AG04450 (cell line): ENCODE measurements around the gene SEMA3C. TPM values are rescaled to one million over a fixed set of nuclear protein-coding genes. Genes with fewer than 3 reads are reported as not detected.

ENCODE experiments used
- CTCF ChIA-PET: fragments of 300-600, 350-600 bp; formaldehyde crosslinking; extraction: SDS; loops from one replicate; lab custom pipeline; 2022; ENCODE audit warnings: antibody characterized with exemption, inconsistent platforms; lab: Charles Lee
- POLR2A ChIA-PET: fragments of 350-600 bp; formaldehyde crosslinking; extraction: SDS; loops from one replicate; lab custom pipeline; 2021; ENCODE audit warnings: antibody characterized with exemption, inconsistent platforms; lab: Yijun Ruan, JAX
- DNase-seq: peaks from one replicate; pipeline ENCODE4 v3.0.0-alpha.2; 2011; ENCODE audit warnings: low read depth, low spot score
- H3K27ac ChIP-seq: one replicate; pipeline ENCODE4 v1.5.1; 2012; ENCODE audit warnings: low read depth, low read length, control low read depth
- H3K27me3 ChIP-seq: one replicate; pipeline ENCODE4 v1.6.0; 2012; ENCODE audit warnings: low read length; ENCODE audit not compliant: control insufficient read depth, insufficient read depth
- H3K4me3 ChIP-seq: 2 replicates; pipeline ENCODE4 v1.5.1; 2011; ENCODE audit warnings: mild to moderate bottlenecking, low read depth, low read length, control low read depth
- H3K9me3 ChIP-seq: 2 replicates; pipeline ENCODE4 v1.5.1; 2012; ENCODE audit warnings: low read length; ENCODE audit not compliant: control insufficient read depth, insufficient read depth
- CTCF ChIP-seq: IDR thresholded peaks from 2 replicates; pipeline ENCODE4 v1.5.1; 2011; ENCODE audit warnings: low read depth, low read length, control low read depth, inconsistent platforms
- polyA plus RNA-seq: library from polyadenylated mRNA; depleted of rRNA; stranded (reverse); fragments of >200 nt; gene quantifications from 2 replicates; pipeline ENCODE4 v1.2.3, GENCODE V29; 2011

The SEMA3C gene
- polyA plus RNA-seq, 1 experiment = 39.9 TPM

GRCh38 chr7:80740778-80741545 is 177.9 kb downstream of the SEMA3C start:
- no peak for DNase-seq

GRCh38 chr7:80736371-80737125 is 182.3 kb downstream of the SEMA3C start:
- Histone ChIP-seq H3K27ac (no peak overlapping the region), H3K27me3 (no peaks in the 10 kb centered on the region), H3K4me3 (no peak overlapping the region), H3K9me3 (no peaks in the 10 kb centered on the region)
- DNase-seq = no peak
- ChIA-PET POLR2A (no interaction called here), CTCF (no interaction called here)
- no peak for TF ChIP-seq CTCF

More at GRCh38 chr7:80740778-80741545, 177.9 kb downstream of the SEMA3C start:
- ChIA-PET CTCF (interaction anchor here (1.2 kb wide), 1 partner anchor 729 kb away, joined by 3 read pairs; no protein-coding TSS in a partner anchor), POLR2A (interaction anchor here (0.6 to 1.4 kb wide), 4 partner anchors 18 to 178 kb away, joined by 3 to 6 read pairs (median 5); partner anchors contain the start of gene SEMA3C)
- Histone ChIP-seq H3K4me3 (no peak overlapping the region), H3K27me3 (no peaks in the 10 kb centered on the region), H3K9me3 (no peaks in the 10 kb centered on the region), H3K27ac (no peak overlapping the region)
- no peak for TF ChIP-seq CTCF

GRCh38 chr7:80735330-80735729 is 183.5 kb downstream of the SEMA3C start:
- DNase-seq = no peak
- Histone ChIP-seq H3K9me3 (no peaks in the 10 kb centered on the region), H3K27ac (no peak overlapping the region), H3K27me3 (no peaks in the 10 kb centered on the region), H3K4me3 (no peak overlapping the region)
- ChIA-PET CTCF (no interaction called here), POLR2A (no interaction called here)
- TF ChIP-seq CTCF = no peak

- TF ChIP-seq CTCF = no peak
- ChIA-PET CTCF (no interaction called here), POLR2A (no interaction called here)
- DNase-seq = no peak
- no peak overlapping the region for H3K4me3 ChIP-seq
- H3K27me3 ChIP-seq = no peaks in the 10 kb centered on the region
- no peaks in the 10 kb centered on the region for H3K9me3 ChIP-seq
- no peak overlapping the region for H3K27ac ChIP-seq
These were observed 184.8 kb downstream of the SEMA3C start for GRCh38 chr7:80734011-80734410.

GRCh38 chr7:80733333-80733915 is 185.4 kb downstream of the SEMA3C start:
- DNase-seq = no peak
- TF ChIP-seq CTCF = no peak
- ChIA-PET CTCF (no interaction called here), POLR2A (no interaction called here)
- no peaks in the 10 kb centered on the region for H3K9me3 ChIP-seq
- no peak overlapping the region for H3K27ac ChIP-seq
- no peak overlapping the region for H3K4me3 ChIP-seq
- no peaks in the 10 kb centered on the region for H3K27me3 ChIP-seq
